ENCODE data around the gene RASL11A.
"Not testable (repeated sequence)": the region's sequence is repeated elsewhere in the genome, so short reads cannot be mapped to it uniquely, and the experiment has no call there.

The RASL11A gene

DNA sequence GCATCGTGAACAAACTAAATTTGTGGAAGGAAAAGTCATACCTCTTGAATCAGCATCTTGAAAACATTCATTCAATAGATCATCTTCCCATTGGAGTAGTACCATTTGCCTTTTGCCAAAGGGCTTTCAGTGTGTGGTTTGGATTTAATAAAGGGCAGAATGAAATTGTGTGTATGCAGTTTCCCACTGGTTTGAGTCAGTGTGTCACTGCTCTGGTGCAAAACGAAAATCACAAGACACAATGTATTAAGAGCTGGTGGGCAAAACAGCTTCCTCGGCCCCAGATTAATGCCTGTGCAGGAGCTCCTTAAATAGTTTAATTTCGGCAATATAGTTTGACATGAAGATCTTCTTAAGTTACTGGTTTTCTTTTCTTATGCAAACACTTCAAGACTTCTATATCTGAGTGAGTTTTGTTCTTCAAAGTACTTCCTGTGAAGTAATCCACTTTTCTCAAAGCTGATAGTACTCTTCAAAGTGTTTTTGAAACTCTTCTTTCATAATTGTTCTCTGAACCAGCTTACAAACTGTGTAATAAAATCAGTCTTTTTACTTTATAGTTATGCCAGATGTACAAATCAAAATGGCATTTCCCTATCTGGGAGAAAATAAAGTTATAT, 32.1 kb downstream of the RASL11A start:
- DNase-seq: no peak

- DNase-seq: no peak
Observed at GRCh38 chr13:27304099-27304498, 33.5 kb downstream of the RASL11A start.

DNA sequence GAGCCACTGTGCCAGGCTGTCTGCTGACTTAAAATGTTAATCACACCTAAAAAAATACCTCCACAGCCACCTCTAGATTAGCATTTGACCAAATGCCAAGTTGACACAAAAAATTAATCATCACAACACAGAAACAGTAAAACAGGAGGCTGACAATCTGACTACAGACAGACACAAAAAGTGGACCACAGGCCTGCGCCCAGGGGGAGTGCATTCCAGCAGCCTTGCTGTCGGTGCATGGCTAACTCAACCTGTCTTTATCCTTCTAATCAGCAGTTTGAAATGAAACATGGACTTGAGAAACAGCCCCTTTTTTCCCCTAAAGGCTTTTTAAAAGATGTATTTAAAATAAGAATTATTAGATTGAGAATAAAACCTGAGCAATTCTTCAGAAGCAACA, 34.0 kb downstream of the RASL11A start:
- no peak for DNase-seq

DNA sequence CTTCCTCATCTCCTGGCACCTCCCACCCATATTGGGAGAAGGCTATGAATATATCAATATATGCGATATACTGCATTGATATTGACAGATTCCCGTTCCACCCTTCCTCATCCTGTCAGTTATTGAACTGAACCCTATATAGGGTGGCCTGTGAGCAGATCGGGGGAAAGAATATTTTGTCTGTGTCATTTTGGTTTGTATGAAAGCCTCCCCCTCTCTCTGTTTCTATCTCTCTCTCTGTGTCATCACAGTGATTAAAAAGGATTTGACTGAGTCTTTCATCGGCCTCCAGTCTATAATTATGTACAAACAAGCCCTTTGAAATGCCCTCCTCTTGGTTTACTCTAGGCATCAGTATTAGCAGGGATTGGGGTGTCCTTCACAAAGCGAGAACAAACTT, 35.7 kb downstream of the RASL11A start:
- no peak for DNase-seq

DNA sequence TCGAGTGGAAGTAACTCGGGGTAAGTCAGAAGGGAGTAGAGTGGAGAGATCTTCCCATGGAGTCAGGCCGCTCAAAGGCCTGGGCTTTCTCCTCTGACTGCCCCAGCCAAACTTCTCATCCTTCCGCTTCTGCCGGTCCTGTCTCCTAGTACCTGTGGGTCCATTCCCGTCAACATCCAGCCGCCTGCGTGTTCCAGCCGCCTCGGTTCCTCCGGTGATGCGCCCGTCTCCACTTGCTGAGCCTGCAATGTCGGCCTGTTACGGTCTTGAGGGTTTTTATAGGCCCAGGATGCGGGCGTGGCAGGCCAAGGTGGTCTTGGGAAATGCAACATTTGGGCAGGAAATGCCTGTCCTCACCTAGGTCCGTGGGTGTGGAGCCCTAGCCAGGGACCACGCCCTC, 38.3 kb downstream of the RASL11A start:
- DNase-seq: no peak

DNA sequence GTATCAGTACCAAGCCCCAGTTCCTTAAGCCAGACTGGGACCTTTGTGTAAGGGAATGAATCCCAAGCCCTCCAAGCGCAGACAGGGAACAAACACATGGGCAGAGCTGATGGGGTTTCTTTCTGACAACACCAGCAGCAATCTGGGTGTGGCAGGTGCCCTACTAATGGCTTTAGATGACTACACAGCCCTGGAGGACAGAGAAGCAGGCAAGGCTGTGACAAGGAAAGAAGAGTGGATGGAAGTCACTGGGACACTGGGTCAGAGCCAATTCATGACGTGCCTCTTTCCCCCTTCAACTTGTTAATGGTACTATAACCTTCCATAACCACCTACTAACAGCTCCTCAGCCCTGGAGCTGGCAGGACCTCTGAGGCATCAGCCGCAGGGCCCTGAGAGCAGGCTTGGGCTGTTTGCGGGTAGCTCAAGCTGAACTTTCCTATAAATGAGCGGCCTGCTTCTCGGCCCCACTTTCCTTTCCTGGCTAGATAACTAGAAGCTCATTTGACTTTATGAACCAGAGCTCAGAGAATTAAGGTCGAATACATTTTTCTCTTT, 38.9 kb downstream of the RASL11A start:
- no peak for DNase-seq

DNA sequence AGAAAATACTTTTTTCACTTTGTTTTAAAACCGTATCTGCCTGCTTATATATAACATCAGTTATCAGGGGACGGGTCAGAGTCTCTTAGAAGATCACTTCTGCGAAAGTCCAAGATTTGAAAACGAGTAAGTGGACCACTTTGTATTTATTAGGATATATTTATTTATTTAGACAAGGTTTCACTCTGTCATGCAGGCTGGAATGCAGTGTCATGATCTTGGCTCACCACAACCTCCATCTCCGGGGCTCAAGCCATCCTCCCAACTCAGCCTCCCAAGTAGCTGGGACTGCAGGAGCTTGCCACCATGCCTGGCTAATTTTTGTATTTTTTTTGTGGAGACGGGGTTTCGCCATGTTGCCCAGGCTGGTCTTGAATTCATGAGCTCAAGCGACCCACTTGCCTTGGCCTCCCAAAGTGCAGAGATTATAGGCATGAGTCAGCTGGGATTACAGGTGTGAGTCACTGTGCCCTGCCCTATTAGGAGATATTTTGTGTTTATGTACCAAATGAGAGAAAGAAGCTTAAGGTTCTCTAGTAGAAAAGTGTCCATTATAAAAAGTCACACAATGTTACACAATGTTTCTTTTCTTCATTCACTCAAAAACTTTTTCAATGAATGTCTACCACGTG, 39.5 kb downstream of the RASL11A start:
- DNase-seq: no peak

DNA sequence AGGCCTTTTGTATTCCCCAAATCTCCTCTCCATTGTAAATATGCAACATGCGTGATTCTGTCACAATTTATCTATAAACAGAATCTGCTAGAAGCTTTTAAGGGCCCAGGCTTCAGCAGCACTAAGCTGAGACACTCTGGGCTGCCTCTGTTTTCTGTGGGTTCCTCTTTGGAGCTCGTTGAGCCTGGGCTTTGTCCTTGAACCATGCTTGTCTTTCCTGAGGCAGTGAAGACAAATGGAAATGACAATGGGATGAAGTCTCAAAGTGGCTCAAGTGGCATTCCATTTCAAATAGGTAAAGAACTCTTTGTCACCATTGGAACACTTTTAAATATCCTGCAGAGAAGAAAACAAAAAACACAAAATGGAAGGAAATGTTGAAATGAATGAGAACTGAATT, 40.3 kb downstream of the RASL11A start:
- no peak for DNase-seq

DNA sequence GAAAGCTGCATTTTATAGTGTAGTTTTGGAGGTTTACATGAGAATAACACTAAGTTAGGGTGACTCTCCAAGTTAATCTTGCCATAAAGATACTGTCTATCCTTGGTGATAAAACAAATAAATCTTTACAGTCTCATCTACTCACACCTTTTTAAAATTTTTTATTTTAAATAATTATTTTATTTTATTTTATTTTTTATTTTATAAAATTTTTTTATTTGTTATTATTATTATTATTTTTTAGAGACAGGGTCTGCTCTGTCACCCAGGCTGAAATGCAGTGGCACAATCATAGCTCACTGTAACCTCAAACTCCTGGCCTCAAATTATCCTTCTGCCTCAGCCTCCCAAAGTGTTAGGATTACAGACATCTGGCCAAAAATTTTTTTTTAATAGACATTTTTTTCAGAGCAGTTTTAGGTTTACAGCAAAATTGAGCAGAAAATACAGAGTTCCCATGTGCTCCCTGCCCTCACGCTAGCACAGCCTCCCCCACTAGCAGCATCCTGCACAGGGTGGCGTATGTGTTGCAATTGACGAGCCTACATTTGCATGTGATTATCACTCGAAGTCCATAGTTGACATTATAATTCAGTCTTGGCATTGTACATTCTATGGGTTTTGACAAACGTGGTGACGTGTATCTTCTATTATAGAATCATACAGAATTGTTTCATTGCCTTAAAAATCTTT, 41.0 kb downstream of the RASL11A start:
- DNase-seq: no peak

GRCh38 chr13:27313770-27314169, 43.1 kb downstream of the RASL11A start:
- DNase-seq: no peak

- no peak for DNase-seq
Observed at GRCh38 chr13:27319404-27319803, 48.8 kb downstream of the RASL11A start.

DNA sequence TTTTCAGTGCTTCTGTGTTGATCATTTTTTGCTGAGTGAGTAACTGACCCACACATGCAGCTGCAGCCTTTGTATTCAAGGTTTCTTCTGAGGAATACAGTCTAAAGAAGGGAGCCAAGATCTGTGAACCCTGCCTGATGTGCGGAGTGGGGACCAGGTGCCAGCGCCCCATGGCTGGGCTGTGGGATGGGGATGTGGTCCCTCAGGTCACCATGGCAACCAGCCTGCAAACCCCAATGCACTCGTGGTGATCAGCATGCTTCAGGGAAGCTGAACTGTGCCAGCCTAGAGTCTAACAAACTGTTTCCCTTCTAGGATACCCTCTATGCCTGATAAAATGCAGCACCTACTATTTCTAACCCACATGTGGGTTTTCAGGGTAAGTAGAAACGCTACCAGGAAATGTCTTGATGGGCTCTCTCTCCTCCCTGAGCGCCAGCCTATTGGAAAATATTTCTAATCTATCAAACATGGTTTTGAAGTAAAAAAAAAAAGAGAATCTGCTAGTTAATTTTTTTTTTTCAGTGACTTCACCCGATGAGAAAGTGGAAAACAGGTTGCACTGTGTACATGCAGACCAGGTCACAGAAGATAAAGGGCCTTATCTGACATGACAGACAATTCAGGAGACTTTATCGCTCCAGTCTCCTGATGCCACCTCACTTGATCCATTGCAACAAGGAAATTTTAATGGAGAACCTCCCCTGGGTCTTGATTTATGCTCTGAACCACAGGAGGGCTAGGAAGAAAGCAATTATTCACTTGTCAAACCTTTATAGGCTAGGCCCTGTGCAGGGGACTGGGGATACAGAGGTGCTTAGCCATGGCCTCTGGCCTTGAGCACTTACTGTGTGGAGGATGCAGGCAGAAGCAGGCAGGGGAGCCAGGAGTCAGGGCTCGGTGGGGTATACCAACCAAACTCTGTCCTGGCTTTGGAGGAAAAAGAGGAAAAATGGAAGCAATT, 51.1 kb downstream of the RASL11A start:
- no peak for DNase-seq

GRCh38 chr13:27322443-27322842, 51.8 kb downstream of the RASL11A start:
- not testable (repeated sequence) for DNase-seq
